Measurements from ENCODE around the gene CEP250.

Gene CEP250

GRCh38 chr20:35563834-35564233 is 108.4 kb downstream of the CEP250 start:
- no peak for DNase-seq

- DNase-seq, result no peak
Measured at GRCh38 chr20:35564905-35565304, 109.5 kb downstream of the CEP250 start.

- no peak for DNase-seq
Measured at GRCh38 chr20:35568645-35569044, 113.2 kb downstream of the CEP250 start.
